GM19463 (cell line): ENCODE measurements around the gene ABLIM2.

Source experiments
- ATAC-seq: cut with Tn5 transposase; IDR thresholded peaks from one replicate; pipeline ENCODE4 v1.9.1; 2021; ENCODE audit warnings: mild to moderate bottlenecking, moderate library complexity; ENCODE audit not compliant: unreplicated experiment

The ABLIM2 gene

GRCh38 chr4:7990807-7991459 lies 167.7 kb downstream of the ABLIM2 start:
- no peak for ATAC-seq

- no peak for ATAC-seq
Measured at GRCh38 chr4:7989654-7990053, 169.0 kb downstream of the ABLIM2 start.

GRCh38 chr4:7988437-7988836 lies 170.2 kb downstream of the ABLIM2 start:
- no peak for ATAC-seq

- ATAC-seq: peak; percentile 79
Measured at GRCh38 chr4:7987148-7987989, 171.2 kb downstream of the ABLIM2 start.

- no peak for ATAC-seq
Measured at GRCh38 chr4:7985891-7986441, 172.6 kb downstream of the ABLIM2 start.

- no peak for ATAC-seq
Measured at GRCh38 chr4:7985072-7985471, 173.5 kb downstream of the ABLIM2 start.

GRCh38 chr4:7984286-7984925 lies 174.2 kb downstream of the ABLIM2 start:
- no peak for ATAC-seq

GRCh38 chr4:7983296-7983695 lies 175.3 kb downstream of the ABLIM2 start:
- no peak for ATAC-seq

- no peak for ATAC-seq
Measured at GRCh38 chr4:7981738-7982394, 176.7 kb downstream of the ABLIM2 start.

GRCh38 chr4:7980036-7980435 lies 178.6 kb downstream of the ABLIM2 start:
- ATAC-seq: no peak

GRCh38 chr4:7979652-7979968 lies 179.0 kb downstream of the ABLIM2 start:
- ATAC-seq: no peak

- ATAC-seq: no peak
Measured at GRCh38 chr4:7978907-7979651, 179.5 kb downstream of the ABLIM2 start.

GRCh38 chr4:7978489-7978888 lies 180.1 kb downstream of the ABLIM2 start:
- ATAC-seq: no peak

- no peak for ATAC-seq
Measured at GRCh38 chr4:7976634-7977033, 182.0 kb downstream of the ABLIM2 start.

GRCh38 chr4:7976025-7976424 lies 182.6 kb downstream of the ABLIM2 start:
- no peak for ATAC-seq

- ATAC-seq: no peak
Measured at GRCh38 chr4:7974425-7974824, 184.2 kb downstream of the ABLIM2 start.

GRCh38 chr4:7973545-7973981 lies 185.1 kb downstream of the ABLIM2 start:
- no peak for ATAC-seq

GRCh38 chr4:7971881-7972500 lies 186.6 kb downstream of the ABLIM2 start:
- no peak for ATAC-seq

GRCh38 chr4:7971159-7971631 lies 187.4 kb downstream of the ABLIM2 start:
- no peak for ATAC-seq
